Thymus (tissue), 14 donors: ENCODE results near the gene IST1. TPM values are rescaled to one million over a fixed set of nuclear protein-coding genes. Genes with fewer than 3 reads are reported as not detected.
A peak's percentile ranks its signal among the peaks of the same experiment; 100 is the strongest.

Source experiments
- DNase-seq, 9 donors: peaks; one replicate each; pipeline ENCODE4 v3.0.0-alpha.2; 2013; ENCODE audit warnings: low spot score in 9 of 9, low read depth in 6 of 9, missing footprints in 1 of 9
- H3K27ac ChIP-seq, 2 donors: one replicate each; pipeline ENCODE4 v1.5.1; 2013; ENCODE audit warnings: control low read depth in 1 of 2, low read depth in 1 of 2, low read length in 1 of 2, mild to moderate bottlenecking in 1 of 2, moderate library complexity in 1 of 2
- H3K27me3 ChIP-seq, 2 donors: one replicate each; pipeline ENCODE4 v1.5.1; 2013; ENCODE audit warnings: low read length in 1 of 2; ENCODE audit not compliant: control insufficient read depth in 2 of 2, insufficient read depth in 1 of 2
- H3K36me3 ChIP-seq, 2 donors: one replicate each; pipeline ENCODE4 v1.5.1; 2013; ENCODE audit warnings: low read length in 1 of 2, mild to moderate bottlenecking in 1 of 2, moderate library complexity in 1 of 2; ENCODE audit not compliant: control insufficient read depth in 2 of 2, insufficient read depth in 2 of 2
- H3K4me1 ChIP-seq, 2 donors: one replicate each; pipeline ENCODE4 v1.5.1; 2013; ENCODE audit warnings: low read length in 2 of 2; ENCODE audit not compliant: control insufficient read depth in 2 of 2, insufficient read depth in 2 of 2
- H3K4me3 ChIP-seq, 2 donors: one replicate each; pipeline ENCODE4 v1.5.1; 2013; ENCODE audit warnings: low read length in 2 of 2, control low read depth in 1 of 2, mild to moderate bottlenecking in 1 of 2
- H3K9me3 ChIP-seq, 2 donors: one replicate each; pipeline ENCODE4 v1.5.1; 2013; ENCODE audit warnings: low read length in 1 of 2, mild to moderate bottlenecking in 1 of 2; ENCODE audit not compliant: control insufficient read depth in 2 of 2, insufficient read depth in 1 of 2
- WGBS: extraction: QIAGEN DNeasy Blood & Tissue Kit; methylation state at CpG from one replicate; pipeline ENCODE4 v1.1.7; 2013; 5-methylcytosine and 5-hydroxymethylcytosine counted together
- long read RNA-seq, 10 donors: transcript quantifications; one replicate each; lab custom pipeline, GENCODE V29; 2026
- polyA plus RNA-seq: library from polyadenylated mRNA; stranded (reverse); fragments of 200-250 nt; gene quantifications from one replicate; pipeline ENCODE4 v1.2.3, GENCODE V29; 2013
- total RNA-seq: library from RNA; stranded (reverse); fragments of 120-200 nt; gene quantifications from one replicate; pipeline ENCODE4 v1.2.4, GENCODE V29; 2013
- donor health status: healthy.

The IST1 gene
- total RNA-seq (134 TPM), polyA plus RNA-seq (163 TPM)
- long read RNA-seq, donor 1, full-length matches to known transcripts, result 12 of 12 reads
- long read RNA-seq, donor 1, partial matches to known transcripts, result 0 of 12 reads
- long read RNA-seq, donor 1, other reads (novel, unspliced or antisense), result 0 of 12 reads
- long read RNA-seq, donor 2, result 0 reads
- long read RNA-seq, donor 3, full-length matches to known transcripts, result 33 of 33 reads
- long read RNA-seq, donor 3, partial matches to known transcripts, result 0 of 33 reads
- long read RNA-seq, donor 3, other reads (novel, unspliced or antisense), result 0 of 33 reads
- long read RNA-seq, donor 4, full-length matches to known transcripts, result 20 of 20 reads
- long read RNA-seq, donor 4, partial matches to known transcripts, result 0 of 20 reads
- long read RNA-seq, donor 4, other reads (novel, unspliced or antisense), result 0 of 20 reads
- long read RNA-seq, donor 5, full-length matches to known transcripts, result 46 of 57 reads
- long read RNA-seq, donor 5, partial matches to known transcripts, result 11 of 57 reads
- long read RNA-seq, donor 5, other reads (novel, unspliced or antisense), result 0 of 57 reads
- long read RNA-seq, donor 6, full-length matches to known transcripts, result 16 of 16 reads
- long read RNA-seq, donor 6, partial matches to known transcripts, result 0 of 16 reads
- long read RNA-seq, donor 6, other reads (novel, unspliced or antisense), result 0 of 16 reads
- long read RNA-seq, donor 7, full-length matches to known transcripts, result 31 of 31 reads
- long read RNA-seq, donor 7, partial matches to known transcripts, result 0 of 31 reads
- long read RNA-seq, donor 7, other reads (novel, unspliced or antisense), result 0 of 31 reads
- long read RNA-seq, donor 8, full-length matches to known transcripts, result 9 of 9 reads
- long read RNA-seq, donor 8, partial matches to known transcripts, result 0 of 9 reads
- long read RNA-seq, donor 8, other reads (novel, unspliced or antisense), result 0 of 9 reads
- long read RNA-seq, donor 9, full-length matches to known transcripts, result 15 of 15 reads
- long read RNA-seq, donor 9, partial matches to known transcripts, result 0 of 15 reads
- long read RNA-seq, donor 9, other reads (novel, unspliced or antisense), result 0 of 15 reads
- long read RNA-seq, donor 10, full-length matches to known transcripts, result 19 of 19 reads
- long read RNA-seq, donor 10, partial matches to known transcripts, result 0 of 19 reads
- long read RNA-seq, donor 10, other reads (novel, unspliced or antisense), result 0 of 19 reads

DNA sequence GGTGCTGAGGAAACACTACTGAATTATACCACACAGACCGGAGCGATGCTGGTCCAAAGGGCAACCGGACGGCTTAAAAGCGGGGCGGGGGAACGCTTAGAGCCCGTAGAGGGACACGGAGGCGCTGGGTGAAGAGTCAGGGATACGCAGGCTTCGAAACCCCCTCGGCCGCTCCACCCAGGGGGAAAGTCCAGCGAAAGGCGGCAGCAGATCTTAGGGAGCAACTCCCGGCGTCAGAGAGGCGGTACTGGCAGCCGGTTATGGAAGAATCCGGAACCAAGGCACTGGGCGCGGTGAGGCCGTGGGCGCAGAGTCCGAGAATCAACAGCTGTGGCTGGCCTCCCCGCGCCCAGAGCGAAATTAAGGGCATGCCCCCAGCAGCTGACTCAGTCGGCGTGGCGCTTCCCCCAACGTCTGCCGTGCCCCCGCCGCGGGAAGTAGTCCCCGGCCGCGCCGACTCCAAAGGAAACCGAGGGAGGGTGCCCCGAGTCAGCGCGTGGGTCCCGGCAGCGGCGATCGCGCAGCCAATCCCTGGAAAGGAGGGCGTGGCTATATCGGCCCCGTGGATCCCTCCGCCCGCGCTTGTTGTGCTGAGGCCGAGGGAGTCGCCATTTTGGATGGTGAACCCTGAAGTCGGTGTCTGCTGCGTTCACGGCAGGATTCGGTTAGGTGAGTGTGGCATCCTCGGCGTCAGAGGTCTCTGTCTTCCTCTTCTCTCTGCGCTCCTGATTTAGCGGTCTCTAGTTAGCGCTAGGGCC, at the start of gene IST1:
IST1 (plus strand) TSS at position 611 of the 758 bp plus-strand sequence. CDS start 20,110 bp downstream, outside the sequence.
- H3K4me3 ChIP-seq, result peak within 1 kb of the TSS; percentile 79 to 87

DNA sequence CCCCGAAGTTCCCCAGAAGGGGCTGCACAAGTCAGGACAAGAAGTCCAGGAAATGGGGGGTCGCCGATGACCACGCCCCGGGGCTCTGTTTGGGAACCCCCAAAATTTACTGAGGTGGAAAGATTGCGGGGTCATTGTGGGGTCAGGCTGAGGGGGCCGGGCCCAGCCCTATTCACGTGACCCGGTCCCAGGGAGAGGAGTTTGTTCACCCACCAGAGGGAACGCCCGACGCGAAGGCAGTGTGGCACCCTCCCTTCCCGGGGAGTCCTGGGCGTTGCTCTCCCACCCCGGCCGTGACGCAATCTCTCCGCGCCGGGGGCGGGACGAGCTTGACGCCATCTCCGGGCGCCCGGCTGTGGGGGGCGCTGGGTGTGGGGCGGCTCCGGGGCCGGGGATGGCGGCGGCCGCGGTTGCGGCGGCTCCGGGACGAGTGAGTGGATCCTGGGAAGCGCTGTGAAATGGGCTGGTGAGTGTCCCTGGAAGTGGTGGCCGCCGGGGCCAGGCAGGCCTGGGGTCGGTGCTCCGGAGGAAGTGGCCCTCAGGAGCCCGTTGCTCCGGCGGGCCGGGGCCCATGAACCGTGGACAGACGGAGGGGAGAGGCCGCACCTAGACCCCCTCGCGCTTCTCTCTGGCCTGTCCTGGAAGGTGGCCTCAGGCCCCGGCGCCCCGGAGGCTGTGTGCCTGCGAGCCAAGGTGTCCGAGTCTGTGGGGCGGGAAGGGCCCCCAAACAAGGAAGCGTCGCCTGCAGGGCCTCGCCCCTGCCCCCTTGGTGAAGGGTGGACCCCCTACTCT, 49.5 kb upstream of the IST1 start, which contains the start of gene ATXN1L:
ATXN1L (plus strand) TSS at position 338 of the 792 bp plus-strand sequence. CDS start 3,765 bp downstream, outside the sequence.
- H3K4me1 ChIP-seq, result peaks cover 12 to 19% of the 10 kb centered on the region in 2 donors
- no peaks in the 10 kb centered on the region for H3K9me3 ChIP-seq
- no peaks in the 10 kb centered on the region for H3K27me3 ChIP-seq
- peak in 8 of 9 donors; percentile 76 to 96 (median 90) for DNase-seq
- under 1% methylated on average over 62 of the region's 62 CpGs for WGBS
- peak within 1 kb of the TSS; percentile 80 to 82 for H3K27ac ChIP-seq
- H3K36me3 ChIP-seq, result peaks cover 19 to 30% of the 10 kb centered on the region in 2 donors
- peak within 1 kb of the TSS; percentile 97 to 98 for H3K4me3 ChIP-seq

More for the DNA sequence above, at the start of gene IST1:
- Histone ChIP-seq H3K9me3 (no peaks in the 10 kb centered on the region), H3K27ac (peak within 1 kb of the TSS; percentile 94 to 97), H3K4me1 (peaks cover 6 to 10% of the 10 kb centered on the region in 2 donors), H3K27me3 (no peaks in the 10 kb centered on the region), H3K36me3 (no peaks in the 10 kb centered on the region)
- under 1% methylated on average over 67 of the region's 67 CpGs for WGBS
- peak; percentile 88 to 99 (median 97) for DNase-seq

DNA sequence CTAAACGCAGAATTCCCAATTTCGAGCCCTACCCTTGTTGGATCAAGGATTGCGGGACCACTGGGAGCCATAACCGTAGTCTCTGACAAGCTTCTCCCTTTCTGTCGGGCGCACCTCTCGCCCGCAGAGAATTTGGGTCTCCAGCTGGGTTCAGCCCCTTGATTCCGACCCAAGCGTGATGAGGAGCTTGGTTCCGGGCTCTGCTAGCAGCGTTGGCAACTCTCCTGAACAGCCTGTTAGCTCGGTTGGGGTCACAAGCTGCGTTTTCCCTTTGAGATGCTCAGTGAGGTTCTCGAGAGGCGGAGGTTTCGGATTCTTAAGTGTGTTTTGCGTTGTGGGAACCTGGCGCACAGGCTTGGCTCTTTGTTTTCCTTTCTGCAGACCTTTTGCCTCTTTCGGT, 48.9 kb upstream of the IST1 start:
- peaks cover 15 to 25% of the 10 kb centered on the region in 2 donors for H3K4me1 ChIP-seq
- H3K9me3 ChIP-seq, result no peaks in the 10 kb centered on the region
- no peaks in the 10 kb centered on the region for H3K27me3 ChIP-seq
- peak in 2 of 9 donors; percentile 24 to 57 for DNase-seq
- H3K36me3 ChIP-seq, result peaks cover 25 to 36% of the 10 kb centered on the region in 2 donors
- 2% methylated on average over 20 of the region's 20 CpGs for WGBS
- H3K4me3 ChIP-seq, result peak overlapping the region; percentile 97 to 98
- peak overlapping the region; percentile 22 to 82 for H3K27ac ChIP-seq

GRCh38 chr16:71847096-71847495, 48.2 kb upstream of the IST1 start:
- WGBS, result 78% methylated on average over 3 of the region's 3 CpGs
- H3K36me3 ChIP-seq, result peaks cover 32 to 41% of the 10 kb centered on the region in 2 donors
- peaks cover 21 to 32% of the 10 kb centered on the region in 2 donors for H3K4me1 ChIP-seq
- no peak for DNase-seq
- peak overlapping the region; percentile 97 to 98 for H3K4me3 ChIP-seq
- H3K9me3 ChIP-seq, result no peaks in the 10 kb centered on the region
- H3K27ac ChIP-seq, result no peak overlapping the region
- H3K27me3 ChIP-seq, result no peaks in the 10 kb centered on the region

- no peak overlapping the region for H3K27ac ChIP-seq
- peaks cover 35 to 47% of the 10 kb centered on the region in 2 donors for H3K4me1 ChIP-seq
- no peaks in the 10 kb centered on the region for H3K27me3 ChIP-seq
- no peak for DNase-seq
- 99% methylated on average over 6 of the region's 6 CpGs for whole genome bisulfite sequencing
- no peak overlapping the region for H3K4me3 ChIP-seq
- no peaks in the 10 kb centered on the region for H3K9me3 ChIP-seq
- peaks cover 45 to 56% of the 10 kb centered on the region in 2 donors for H3K36me3 ChIP-seq
These were observed 46.7 kb upstream of the IST1 start for GRCh38 chr16:71848622-71849021.

DNA sequence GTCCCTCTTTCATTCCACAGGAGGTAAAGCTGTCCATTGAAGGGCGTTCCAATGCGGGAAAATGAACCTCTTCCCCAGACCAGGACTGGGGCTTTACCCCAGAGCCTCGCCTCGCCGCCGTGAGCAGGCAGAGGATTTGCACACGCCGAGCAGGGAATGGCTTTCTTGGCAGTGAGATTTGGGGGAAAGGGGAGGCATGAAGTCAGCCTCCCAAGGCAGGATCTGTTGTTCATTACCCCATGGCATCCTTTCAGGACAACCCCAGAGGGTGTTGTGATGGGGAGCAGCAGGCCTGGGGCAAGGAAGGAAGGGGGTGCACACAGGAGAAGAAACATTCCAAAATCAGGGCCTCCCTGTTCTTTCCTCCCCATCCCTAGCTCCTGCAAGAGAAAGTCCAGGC, 43.6 kb upstream of the IST1 start:
- no peaks in the 10 kb centered on the region for H3K27me3 ChIP-seq
- peak overlapping the region in 1 of 2 donors; percentile 82 for H3K27ac ChIP-seq
- H3K4me3 ChIP-seq, result peak overlapping the region in 1 of 2 donors; percentile 8
- peaks cover 40 to 72% of the 10 kb centered on the region in 2 donors for H3K4me1 ChIP-seq
- no peaks in the 10 kb centered on the region for H3K9me3 ChIP-seq
- DNase-seq, result no peak
- 96% methylated on average over 8 of the region's 8 CpGs for WGBS
- peaks cover 52 to 80% of the 10 kb centered on the region in 2 donors for H3K36me3 ChIP-seq

DNA sequence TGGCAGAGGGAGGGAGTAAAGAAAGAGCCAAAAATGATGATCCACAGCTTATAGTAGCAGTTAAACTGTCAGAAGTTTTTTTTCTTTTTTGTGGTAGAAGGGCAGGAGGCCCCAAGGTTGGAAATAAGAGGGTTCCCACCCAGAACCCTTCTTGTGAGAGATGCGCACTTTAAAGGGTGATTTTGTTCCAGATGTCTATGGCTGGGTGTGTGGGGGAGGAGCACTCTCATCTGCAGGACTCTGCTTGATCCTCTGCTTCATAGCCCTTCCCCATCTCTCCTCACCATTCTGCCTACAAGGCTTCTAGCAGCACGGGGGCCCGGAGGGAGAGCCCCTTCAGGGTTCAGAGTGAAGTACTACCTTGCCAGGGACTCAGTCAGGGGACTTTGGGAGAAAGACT, 43.2 kb upstream of the IST1 start:
- H3K4me3 ChIP-seq, result peak overlapping the region in 1 of 2 donors; percentile 8
- peak overlapping the region in 1 of 2 donors; percentile 82 for H3K27ac ChIP-seq
- H3K9me3 ChIP-seq, result no peaks in the 10 kb centered on the region
- WGBS, result 23% methylated on average over 3 of the region's 3 CpGs
- DNase-seq, result peak in 5 of 9 donors; percentile 37 to 76 (median 49)
- no peaks in the 10 kb centered on the region for H3K27me3 ChIP-seq
- peaks cover 52 to 80% of the 10 kb centered on the region in 2 donors for H3K36me3 ChIP-seq
- peaks cover 36 to 69% of the 10 kb centered on the region in 2 donors for H3K4me1 ChIP-seq
